ENCODE results near the gene KCNK6.
"Not testable (repeated sequence)": the region's sequence is repeated elsewhere in the genome, so short reads cannot be mapped to it uniquely, and the experiment has no call there.

KCNK6 gene

GRCh38 chr19:38362076-38362945 lies 42.7 kb downstream of the KCNK6 start:
- ATAC-seq = peak; percentile 72
- peak; percentile 87 for DNase-seq

GRCh38 chr19:38362946-38363688 lies 43.5 kb downstream of the KCNK6 start:
- not testable (repeated sequence) for ATAC-seq, DNase-seq

DNA sequence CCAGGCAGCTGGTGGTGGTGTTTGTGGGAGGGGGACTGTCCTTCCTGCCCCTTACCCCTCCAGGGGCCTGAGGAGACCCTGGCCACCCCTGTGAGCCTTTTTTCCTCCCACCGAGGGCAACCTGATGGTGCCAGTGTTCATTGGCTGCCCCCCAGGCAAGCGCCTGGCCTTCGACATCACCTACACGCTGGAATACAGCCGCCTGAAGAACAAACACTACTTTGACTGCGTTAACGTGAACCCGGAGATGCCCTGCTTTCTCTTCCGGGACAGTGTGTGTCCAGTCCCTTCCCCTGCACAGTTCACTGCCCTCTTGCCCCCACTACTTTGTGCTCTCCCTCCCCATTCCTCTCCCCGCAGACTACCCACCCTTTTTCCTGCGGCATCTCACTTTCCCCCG lies 47.4 kb downstream of the KCNK6 start:
- DNase-seq (no peak), ATAC-seq (no peak)

DNA sequence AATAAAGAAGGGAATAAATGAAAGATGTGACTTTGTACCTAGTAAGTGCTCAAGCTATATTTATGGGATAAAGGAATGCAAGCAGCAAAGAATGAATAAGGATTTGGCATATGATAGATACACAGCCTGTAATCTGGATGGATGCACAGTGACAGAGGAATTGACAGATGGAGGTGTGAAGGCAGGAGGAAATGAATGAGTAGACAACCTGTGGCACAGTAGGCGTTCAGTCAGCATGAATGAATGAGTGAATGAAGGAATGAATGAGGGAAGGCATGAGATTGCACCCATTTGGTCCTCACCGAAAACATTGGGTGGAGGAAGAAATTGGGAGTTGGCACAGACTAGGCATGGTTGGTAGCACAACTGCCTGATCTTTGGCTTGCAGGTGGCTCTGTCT lies 49.9 kb downstream of the KCNK6 start:
- ATAC-seq = no peak
- DNase-seq = no peak

GRCh38 chr19:38370299-38370698 lies 50.7 kb downstream of the KCNK6 start:
- ATAC-seq = no peak
- no peak for DNase-seq

- no peak for DNase-seq
- no peak for ATAC-seq
These were observed 51.4 kb downstream of the KCNK6 start for GRCh38 chr19:38371081-38371480.

DNA sequence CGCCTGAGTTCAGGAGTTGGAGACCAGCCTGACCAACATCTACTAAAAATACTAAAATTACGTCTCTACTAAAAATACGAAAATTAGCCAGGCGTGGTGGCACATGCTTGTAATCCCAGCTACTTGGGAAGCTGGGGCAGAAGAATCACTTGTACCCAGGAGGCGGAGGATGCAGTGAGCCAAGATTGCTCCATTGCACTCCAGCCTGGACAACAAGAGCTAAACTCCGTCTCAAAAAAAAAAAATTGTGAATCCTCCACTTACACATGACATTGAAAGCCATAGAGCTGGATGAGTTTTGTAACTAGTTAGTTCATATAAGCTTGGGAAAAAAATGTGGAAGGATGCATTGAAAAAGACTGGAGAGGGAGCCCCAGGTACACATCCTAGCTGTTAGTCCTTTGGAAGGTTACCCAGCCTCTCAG lies 54.3 kb downstream of the KCNK6 start:
- no peak for ATAC-seq
- no peak for DNase-seq

DNA sequence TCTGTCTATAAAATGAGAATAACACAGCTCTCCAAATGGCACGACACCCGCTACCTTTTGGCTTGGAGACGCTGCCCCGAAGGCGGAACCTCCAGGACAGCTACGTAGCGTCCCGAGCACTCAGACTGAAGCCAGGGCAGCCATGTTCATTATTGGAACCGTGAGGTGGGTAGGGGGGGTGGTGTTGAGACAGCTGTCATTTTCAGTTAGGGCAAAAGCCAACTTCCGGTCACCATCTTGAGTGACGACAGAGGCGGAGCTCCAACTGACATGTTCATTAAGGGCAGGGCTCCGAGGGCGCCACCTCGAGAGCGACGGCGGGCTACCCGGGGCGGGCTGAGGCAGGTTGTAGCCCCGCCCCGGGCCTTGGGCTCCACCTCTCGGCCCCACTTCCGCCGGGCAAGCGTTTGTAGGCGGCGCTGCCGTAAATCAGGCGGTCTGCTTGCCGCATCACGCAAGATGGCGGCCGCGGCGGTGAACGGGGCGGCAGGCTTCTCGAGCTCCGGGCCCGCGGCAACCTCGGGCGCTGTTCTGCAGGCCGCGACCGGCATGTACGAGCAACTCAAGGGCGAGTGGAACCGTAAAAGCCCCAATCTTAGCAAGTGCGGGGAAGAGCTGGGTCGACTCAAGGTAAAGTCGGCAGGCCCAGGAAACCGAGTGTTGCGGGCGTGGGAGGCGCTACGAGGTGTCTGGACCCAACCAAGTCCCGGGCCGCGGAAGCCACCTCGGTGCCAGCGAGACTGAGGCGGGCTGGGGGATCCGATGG lies 54.9 kb downstream of the KCNK6 start, which contains the start of gene PSMD8:
Gene PSMD8, plus strand, starts transcription at position 240 of the 766 bp plus-strand sequence. Its CDS starts 31 bp downstream, at position 271.
- DNase-seq (peak; percentile 98), ATAC-seq (peak; percentile 99)

DNA sequence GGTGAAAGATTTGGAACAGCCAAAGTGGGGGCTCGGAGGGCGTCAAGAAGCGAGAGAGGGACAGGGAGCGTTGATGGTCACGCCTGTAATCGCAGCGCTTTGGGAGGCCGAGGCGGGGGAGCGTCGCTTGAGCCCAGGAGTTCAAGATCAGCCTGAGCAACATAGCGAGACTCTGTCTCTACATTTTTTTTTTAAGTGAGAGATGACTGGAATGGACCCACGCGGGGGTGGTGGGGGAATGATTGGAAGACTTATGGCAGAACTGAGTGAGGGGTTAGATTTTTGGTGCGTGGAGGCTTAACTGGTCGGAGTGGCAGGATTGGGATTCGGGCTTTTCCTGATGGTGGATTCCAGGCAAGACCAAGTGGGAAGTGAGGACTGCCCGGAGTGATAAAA lies 55.5 kb downstream of the KCNK6 start:
- no peak for DNase-seq
- ATAC-seq = no peak

DNA sequence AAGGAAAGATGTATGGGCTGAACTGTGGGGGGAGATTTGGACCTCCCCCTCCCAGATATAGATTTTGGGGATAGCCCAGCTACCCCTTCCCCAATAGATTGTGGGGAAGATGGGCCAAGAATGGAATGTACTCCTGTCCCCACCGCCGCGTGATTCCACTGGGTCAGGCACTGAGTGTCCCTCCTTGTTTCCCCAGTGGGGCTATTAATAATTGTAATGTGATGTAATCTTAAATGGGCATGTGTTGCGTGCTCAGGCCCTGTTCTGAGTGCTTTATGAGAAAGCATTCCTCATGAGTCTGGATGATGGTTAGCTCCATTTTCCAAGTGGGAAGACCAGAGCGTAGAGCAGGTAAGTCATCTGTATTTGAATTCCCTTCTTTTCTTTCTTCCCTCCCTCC lies 56.1 kb downstream of the KCNK6 start:
- no peak for ATAC-seq
- no peak for DNase-seq

DNA sequence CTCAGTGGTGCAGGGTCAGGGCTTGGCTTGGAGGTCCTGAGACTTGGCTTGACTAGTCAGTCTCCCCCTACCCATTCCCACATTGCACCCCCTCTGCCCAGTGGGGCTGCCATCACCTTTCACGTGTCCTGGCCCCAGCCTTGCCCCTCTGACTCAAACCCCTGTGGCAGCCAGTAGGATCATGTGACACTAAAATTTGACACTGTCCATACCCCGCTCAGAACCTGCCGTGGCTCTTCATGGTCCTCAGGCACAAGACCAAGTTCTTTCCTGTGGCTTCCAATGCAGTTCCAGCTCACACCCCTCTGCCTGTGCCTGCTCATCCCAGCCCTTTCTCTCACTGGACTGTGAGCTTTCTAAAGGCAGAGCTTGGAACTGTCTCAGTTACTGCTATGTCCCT lies 56.9 kb downstream of the KCNK6 start:
- ATAC-seq = no peak
- no peak for DNase-seq

GRCh38 chr19:38377052-38377451 lies 57.4 kb downstream of the KCNK6 start:
- DNase-seq (no peak), ATAC-seq (no peak)

DNA sequence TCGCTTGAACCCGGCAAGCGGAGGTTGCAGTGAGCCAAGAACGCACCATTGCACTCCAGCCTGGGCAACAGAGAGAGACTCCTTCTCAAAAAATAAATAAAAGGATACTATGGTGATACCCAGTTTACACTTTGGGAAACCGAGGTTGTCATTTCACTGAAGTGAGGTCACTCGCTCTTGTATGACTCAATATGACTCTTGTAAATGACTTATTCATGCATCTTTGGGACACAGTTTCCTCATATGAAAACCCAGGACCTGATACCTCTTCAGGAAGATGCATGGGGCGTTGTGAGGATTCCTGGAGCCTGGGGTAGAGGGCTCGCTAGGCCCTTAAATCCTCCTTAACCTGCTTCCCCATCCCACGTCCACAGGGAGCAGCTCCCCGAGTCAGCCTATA lies 59.2 kb downstream of the KCNK6 start:
- DNase-seq (no peak), ATAC-seq (no peak)

DNA sequence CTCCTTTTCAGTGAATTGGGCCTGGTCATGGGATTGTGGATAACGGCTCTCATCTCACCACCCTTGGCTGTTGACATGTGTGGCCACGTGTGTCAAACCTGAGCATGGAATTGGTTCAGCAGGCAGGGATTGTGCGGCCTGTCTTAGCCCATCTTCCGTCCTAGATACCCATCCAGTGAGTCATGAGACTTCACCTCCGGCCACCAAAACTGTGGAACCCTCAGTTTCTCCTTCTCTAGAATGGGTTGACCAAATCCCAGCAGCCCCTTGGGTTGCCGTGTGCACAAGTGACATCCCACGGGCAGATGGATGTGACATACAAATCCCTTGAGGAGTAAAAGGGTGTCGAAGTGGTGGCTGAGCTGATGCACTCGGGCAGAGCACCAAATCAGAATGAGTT lies 61.5 kb downstream of the KCNK6 start:
- DNase-seq (no peak), ATAC-seq (no peak)

All from stimulated activated naive CD8-positive, alpha-beta T cell treated with anti-CD3 and anti-CD28 coated beads, Interleukin-15, Interleukin-2, amounts not matched to agents 100 U/mL and 50 U/mL, for 24 hours (primary cell).